Skeletal muscle satellite cell (primary cell): ENCODE results near the gene CEP290.

Experiments used
- H3K27me3 ChIP-seq: 2 replicates; pipeline ENCODE4 v1.7.0; 2013; ENCODE audit warnings: low read length; ENCODE audit not compliant: control insufficient read depth, insufficient read depth
- H3K36me3 ChIP-seq: 2 replicates; pipeline ENCODE4 v1.7.0; 2013; ENCODE audit warnings: mild to moderate bottlenecking, control low read depth, low read length; ENCODE audit not compliant: insufficient read depth
- H3K4me1 ChIP-seq: 2 replicates; pipeline ENCODE4 v1.7.0; 2013; ENCODE audit warnings: low read length; ENCODE audit not compliant: control insufficient read depth, insufficient read depth
- H3K4me2 ChIP-seq: 2 replicates; pipeline ENCODE4 v1.7.0; 2013; ENCODE audit warnings: mild to moderate bottlenecking, low read length
- H3K4me3 ChIP-seq: 2 replicates; pipeline ENCODE4 v1.7.0; 2013; ENCODE audit warnings: low read length
- H3K9ac ChIP-seq: 2 replicates; pipeline ENCODE4 v1.7.0; 2013; ENCODE audit warnings: mild to moderate bottlenecking, low read depth, low read length, moderate library complexity
- H3K9me3 ChIP-seq: replicated peaks from 2 replicates; pipeline ENCODE4 v1.7.0; 2013; ENCODE audit warnings: mild to moderate bottlenecking, control low read depth, low read length

Gene CEP290

GRCh38 chr12:88172844-88173407, 31.0 kb upstream of the CEP290 start:
- Histone ChIP-seq H3K36me3 (peaks cover 11% of the 10 kb centered on the region), H3K4me3 (no peak overlapping the region), H3K9ac (no peak overlapping the region), H3K27me3 (no peaks in the 10 kb centered on the region), H3K4me2 (peak overlapping the region; percentile 21), H3K9me3 (no peaks in the 10 kb centered on the region), H3K4me1 (peaks cover 9% of the 10 kb centered on the region)

- H3K9ac ChIP-seq, result no peak overlapping the region
- no peak overlapping the region for H3K4me3 ChIP-seq
- no peaks in the 10 kb centered on the region for H3K9me3 ChIP-seq
- H3K4me2 ChIP-seq, result no peak overlapping the region
- no peaks in the 10 kb centered on the region for H3K4me1 ChIP-seq
- H3K27me3 ChIP-seq, result no peaks in the 10 kb centered on the region
- peaks cover 24% of the 10 kb centered on the region for H3K36me3 ChIP-seq
Observed at GRCh38 chr12:88167384-88167783, 25.5 kb upstream of the CEP290 start.

- Histone ChIP-seq H3K4me1 (no peaks in the 10 kb centered on the region), H3K4me2 (no peak overlapping the region), H3K27me3 (no peaks in the 10 kb centered on the region), H3K9ac (no peak overlapping the region), H3K36me3 (peaks cover 24% of the 10 kb centered on the region), H3K9me3 (no peaks in the 10 kb centered on the region), H3K4me3 (no peak overlapping the region)
Observed at GRCh38 chr12:88166179-88166578, 24.3 kb upstream of the CEP290 start.

GRCh38 chr12:88163371-88163770, 21.5 kb upstream of the CEP290 start:
- Histone ChIP-seq H3K9me3 (no peaks in the 10 kb centered on the region), H3K4me1 (no peaks in the 10 kb centered on the region), H3K4me3 (no peak overlapping the region), H3K27me3 (no peaks in the 10 kb centered on the region), H3K9ac (no peak overlapping the region), H3K36me3 (peaks cover 28% of the 10 kb centered on the region), H3K4me2 (no peak overlapping the region)

GRCh38 chr12:88156075-88156654, 14.3 kb upstream of the CEP290 start:
- Histone ChIP-seq H3K36me3 (peaks cover 7% of the 10 kb centered on the region), H3K27me3 (no peaks in the 10 kb centered on the region), H3K9me3 (no peaks in the 10 kb centered on the region), H3K4me3 (no peak overlapping the region), H3K4me1 (peaks cover 4% of the 10 kb centered on the region), H3K4me2 (no peak overlapping the region), H3K9ac (no peak overlapping the region)

GRCh38 chr12:88153959-88154358, 12.1 kb upstream of the CEP290 start:
- H3K27me3 ChIP-seq, result no peaks in the 10 kb centered on the region
- no peaks in the 10 kb centered on the region for H3K9me3 ChIP-seq
- no peak overlapping the region for H3K4me2 ChIP-seq
- peak overlapping the region; percentile 24 for H3K9ac ChIP-seq
- peaks cover 4% of the 10 kb centered on the region for H3K4me1 ChIP-seq
- H3K36me3 ChIP-seq, result peaks cover 4% of the 10 kb centered on the region
- H3K4me3 ChIP-seq, result no peak overlapping the region

- Histone ChIP-seq H3K36me3 (no peaks in the 10 kb centered on the region), H3K4me1 (peaks cover 4% of the 10 kb centered on the region), H3K27me3 (no peaks in the 10 kb centered on the region), H3K4me3 (no peak overlapping the region), H3K4me2 (no peak overlapping the region), H3K9me3 (no peaks in the 10 kb centered on the region), H3K9ac (no peak overlapping the region)
Observed at GRCh38 chr12:88150063-88150462, 8.2 kb upstream of the CEP290 start.

- Histone ChIP-seq H3K9ac (no peak overlapping the region), H3K27me3 (no peaks in the 10 kb centered on the region)
Observed at GRCh38 chr12:88145567-88146505, 3.9 kb upstream of the CEP290 start.

GRCh38 chr12:88144546-88145468, 2.9 kb upstream of the CEP290 start:
- Histone ChIP-seq H3K4me1 (peaks cover 3% of the 10 kb centered on the region), H3K9ac (no peak overlapping the region), H3K27me3 (no peaks in the 10 kb centered on the region), H3K4me2 (no peak overlapping the region), H3K36me3 (no peaks in the 10 kb centered on the region), H3K9me3 (no peaks in the 10 kb centered on the region), H3K4me3 (no peak overlapping the region)

More at GRCh38 chr12:88145567-88146505, 3.9 kb upstream of the CEP290 start:
- Histone ChIP-seq H3K4me3 (no peak overlapping the region), H3K9me3 (no peaks in the 10 kb centered on the region), H3K36me3 (no peaks in the 10 kb centered on the region), H3K4me2 (no peak overlapping the region), H3K4me1 (peaks cover 3% of the 10 kb centered on the region)

- Histone ChIP-seq H3K4me2 (peak overlapping the region; percentile 90), H3K4me1 (peaks cover 3% of the 10 kb centered on the region), H3K9ac (no peak overlapping the region), H3K36me3 (no peaks in the 10 kb centered on the region), H3K4me3 (peak overlapping the region; percentile 22), H3K27me3 (no peaks in the 10 kb centered on the region), H3K9me3 (no peaks in the 10 kb centered on the region)
Observed at GRCh38 chr12:88144037-88144436, 2.1 kb upstream of the CEP290 start.

GRCh38 chr12:88142610-88142991, 713 bp upstream of the CEP290 start:
- Histone ChIP-seq H3K9me3 (no peaks in the 10 kb centered on the region), H3K9ac (peak overlapping the region; percentile 90), H3K36me3 (peaks cover 4% of the 10 kb centered on the region)

More at GRCh38 chr12:88142610-88142991, 713 bp upstream of the CEP290 start:
- Histone ChIP-seq H3K4me1 (peaks cover 3% of the 10 kb centered on the region), H3K27me3 (no peaks in the 10 kb centered on the region), H3K4me2 (peak overlapping the region; percentile 90), H3K4me3 (peak overlapping the region; percentile 91)
